ENCODE measurements around the gene DUS3L. TPM values are rescaled to one million over a fixed set of nuclear protein-coding genes. Genes with fewer than 3 reads are reported as not detected.
"Not testable (repeated sequence)": the region's sequence is repeated elsewhere in the genome, so short reads cannot be mapped to it uniquely, and the experiment has no call there.

DUS3L gene
- total RNA-seq, 1 experiment from 2014 or later: 75.4 TPM

DNA sequence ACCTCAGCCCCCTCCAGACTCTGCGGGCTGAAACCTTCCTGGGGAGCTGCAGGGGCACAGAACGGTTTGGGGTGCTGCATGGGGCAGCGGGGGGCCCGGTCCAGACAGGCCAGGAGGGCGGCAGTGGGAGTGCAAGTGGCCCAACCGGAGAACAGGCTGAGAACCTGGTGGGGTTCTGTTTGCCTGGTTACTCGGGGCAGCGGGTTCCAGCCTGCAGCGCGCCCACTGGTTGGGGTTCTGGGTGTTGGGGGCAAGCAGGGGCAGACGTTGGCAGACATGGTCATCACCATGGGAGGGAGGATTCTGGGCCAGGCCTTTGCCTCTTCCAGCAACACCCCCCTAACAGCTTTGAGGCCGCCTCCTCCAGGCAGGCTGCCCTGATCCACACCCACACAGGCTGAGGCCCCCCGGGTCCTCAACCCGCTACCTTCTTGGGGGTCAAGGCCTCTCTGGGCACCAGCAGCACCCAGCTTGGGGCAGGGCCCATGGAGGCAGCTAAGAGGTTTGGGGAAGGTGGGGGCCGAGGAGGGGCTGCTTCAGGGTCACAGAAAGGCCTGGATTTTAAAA, 6.3 kb downstream of the DUS3L start, which contains the start of gene PRR22:
TSS of gene PRR22 (minus strand) at position 166 of the 567 bp plus-strand sequence. CDS start at position 80, 86 bp downstream.
- Histone ChIP-seq H3K4me1 (no peaks in the 10 kb centered on the region), H3K27me3 (replicated peaks; ENCODE audit: control insufficient read depth, insufficient read depth, low read length) (no peaks in the 10 kb centered on the region), H3K4me3 (ENCODE audit: low read depth, low read length) (no peak within 1 kb of the TSS), H3K36me3 (ENCODE audit: control insufficient read depth, insufficient read depth, low read length) (peaks cover 1% of the 10 kb centered on the region; the same call in 1 of the 2 replicates), H3K9me3 (no peaks in the 10 kb centered on the region)
- POLR2A ChIA-PET: no interaction called here
- H3K9me3 Mint-ChIP-seq (ENCODE audit: unreplicated experiment): no peaks in the 10 kb centered on the region
- DNase-seq: no peak
- H3K4me1 Mint-ChIP-seq (ENCODE audit: low read depth, unreplicated experiment): no peaks in the 10 kb centered on the region
- TF ChIP-seq, protein P1, sequence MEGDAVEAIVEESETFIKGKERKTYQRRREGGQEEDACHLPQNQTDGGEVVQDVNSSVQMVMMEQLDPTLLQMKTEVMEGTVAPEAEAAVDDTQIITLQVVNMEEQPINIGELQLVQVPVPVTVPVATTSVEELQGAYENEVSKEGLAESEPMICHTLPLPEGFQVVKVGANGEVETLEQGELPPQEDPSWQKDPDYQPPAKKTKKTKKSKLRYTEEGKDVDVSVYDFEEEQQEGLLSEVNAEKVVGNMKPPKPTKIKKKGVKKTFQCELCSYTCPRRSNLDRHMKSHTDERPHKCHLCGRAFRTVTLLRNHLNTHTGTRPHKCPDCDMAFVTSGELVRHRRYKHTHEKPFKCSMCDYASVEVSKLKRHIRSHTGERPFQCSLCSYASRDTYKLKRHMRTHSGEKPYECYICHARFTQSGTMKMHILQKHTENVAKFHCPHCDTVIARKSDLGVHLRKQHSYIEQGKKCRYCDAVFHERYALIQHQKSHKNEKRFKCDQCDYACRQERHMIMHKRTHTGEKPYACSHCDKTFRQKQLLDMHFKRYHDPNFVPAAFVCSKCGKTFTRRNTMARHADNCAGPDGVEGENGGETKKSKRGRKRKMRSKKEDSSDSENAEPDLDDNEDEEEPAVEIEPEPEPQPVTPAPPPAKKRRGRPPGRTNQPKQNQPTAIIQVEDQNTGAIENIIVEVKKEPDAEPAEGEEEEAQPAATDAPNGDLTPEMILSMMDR (IDR thresholded peaks at IDR 0.05; ENCODE audit: insufficient read depth in 1 of 2, low read depth in 1 of 2, low read length in 1 of 2, severe bottlenecking in 1 of 2, unreplicated experiment in 1 of 2): no peak
- CTCF ChIA-PET: no interaction called here
- no peak within 1 kb of the TSS for H3K27ac Mint-ChIP-seq (ENCODE audit: unreplicated experiment)
- H3K36me3 Mint-ChIP-seq (ENCODE audit: insufficient read depth, unreplicated experiment): peaks cover 48% of the 10 kb centered on the region
- H3K27me3 Mint-ChIP-seq (ENCODE audit: insufficient read depth, unreplicated experiment): no peaks in the 10 kb centered on the region
- no peak within 1 kb of the TSS for H3K4me3 Mint-ChIP-seq (ENCODE audit: unreplicated experiment)
- intact Hi-C loops (cut with micrococcal nuclease; ENCODE audit: unreplicated experiment): no loop called here
- BruUV-seq (replicated peaks): no TSS peak

DNA sequence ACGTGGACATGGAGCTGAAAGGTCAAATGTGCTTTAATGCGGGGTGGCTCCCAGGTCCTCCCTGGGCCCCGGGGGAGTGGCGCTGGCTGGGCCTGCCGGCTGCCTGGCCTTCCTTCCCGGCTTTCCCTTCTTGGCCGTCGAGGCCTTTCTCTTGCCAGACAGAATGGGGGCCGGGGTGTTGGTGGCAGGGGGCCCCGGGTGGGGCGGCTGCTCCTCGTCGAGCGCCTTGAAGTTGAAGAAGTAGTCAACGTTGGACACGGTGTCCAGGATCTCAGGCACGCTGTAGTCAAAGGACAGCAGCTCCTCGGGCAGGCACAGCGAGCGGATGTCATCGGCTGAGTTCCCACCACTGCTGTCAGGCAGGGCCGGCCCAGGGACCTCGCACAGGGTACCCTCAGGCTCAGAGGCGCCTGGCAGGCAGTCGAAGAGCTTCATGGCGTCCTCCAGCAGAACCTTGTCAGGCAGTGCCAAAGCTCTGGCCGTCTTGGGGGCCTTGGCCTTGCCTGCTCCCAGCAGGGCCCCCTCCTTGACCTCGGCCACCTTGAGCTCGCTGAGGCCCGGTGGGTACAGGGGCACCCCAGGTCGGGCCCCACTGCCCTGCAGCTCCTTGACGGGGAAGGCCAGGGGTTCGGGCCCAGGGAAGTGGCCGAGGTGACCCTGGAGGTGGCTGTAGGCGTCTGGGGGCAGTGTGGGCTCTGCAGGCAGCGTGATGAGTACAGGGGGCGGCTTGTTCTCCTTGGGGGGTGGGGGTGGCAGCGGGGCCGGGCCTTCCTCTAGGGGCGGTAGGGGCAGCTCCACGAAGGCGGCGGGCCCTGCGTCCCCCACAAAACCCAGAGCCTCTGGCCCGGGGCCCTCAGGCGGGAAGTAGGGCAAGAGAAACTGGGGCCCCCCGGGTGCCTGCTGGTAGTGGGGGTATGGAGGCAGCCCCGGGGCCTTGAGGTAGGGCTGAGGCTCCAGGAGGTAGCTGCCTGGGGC, 7.7 kb downstream of the DUS3L start:
- no peaks in the 10 kb centered on the region for H3K4me1 ChIP-seq
- H3K27me3 ChIP-seq (replicated peaks; ENCODE audit: control insufficient read depth, insufficient read depth, low read length): no peaks in the 10 kb centered on the region
- H3K36me3 ChIP-seq (ENCODE audit: control insufficient read depth, insufficient read depth, low read length): peaks cover 1% of the 10 kb centered on the region; the same call in 1 of the 2 replicates
- TF ChIP-seq, protein P1 (IDR thresholded peaks at IDR 0.05; ENCODE audit: insufficient read depth in 1 of 2, low read depth in 1 of 2, low read length in 1 of 2, severe bottlenecking in 1 of 2, unreplicated experiment in 1 of 2): no peak
- Mint-ChIP-seq H3K27ac (ENCODE audit: unreplicated experiment) (no peak overlapping the region), H3K9me3 (ENCODE audit: unreplicated experiment) (no peaks in the 10 kb centered on the region), H3K4me1 (ENCODE audit: low read depth, unreplicated experiment) (no peaks in the 10 kb centered on the region), H3K4me3 (ENCODE audit: unreplicated experiment) (no peak overlapping the region), H3K27me3 (ENCODE audit: insufficient read depth, unreplicated experiment) (no peaks in the 10 kb centered on the region), H3K36me3 (ENCODE audit: insufficient read depth, unreplicated experiment) (peaks cover 34% of the 10 kb centered on the region)
- no TSS peak for BruUV-seq (replicated peaks)
- intact Hi-C loops (cut with micrococcal nuclease; ENCODE audit: unreplicated experiment): no loop called here
- no peaks in the 10 kb centered on the region for H3K9me3 ChIP-seq
- no peak overlapping the region for H3K4me3 ChIP-seq (ENCODE audit: low read depth, low read length)
- POLR2A ChIA-PET: no interaction called here
- CTCF ChIA-PET: no interaction called here
- no peak for DNase-seq

DNA sequence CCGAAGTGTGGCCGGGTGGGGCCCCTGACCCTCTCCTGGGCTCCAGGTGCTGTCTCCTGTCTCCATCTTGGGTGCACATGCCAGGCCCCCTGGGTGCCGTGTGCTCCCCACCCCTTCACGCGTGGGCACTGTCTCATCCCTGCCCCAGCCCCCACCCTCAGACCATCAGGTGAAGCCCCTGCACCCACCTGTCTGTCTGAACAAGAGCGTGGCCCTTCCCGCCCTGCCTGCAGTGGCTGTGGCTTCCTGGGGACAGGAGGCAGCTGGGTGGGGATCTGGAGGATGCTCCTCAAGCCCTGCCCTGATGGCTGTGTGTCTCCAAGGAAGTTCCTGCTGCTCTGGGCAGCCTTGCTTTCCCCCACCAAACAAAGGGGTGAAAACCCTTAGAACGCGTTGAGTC, 8.6 kb downstream of the DUS3L start:
- POLR2A ChIA-PET: no interaction called here
- H3K27me3 Mint-ChIP-seq (ENCODE audit: insufficient read depth, unreplicated experiment): no peaks in the 10 kb centered on the region
- intact Hi-C loops (cut with micrococcal nuclease; ENCODE audit: unreplicated experiment): no loop called here
- DNase-seq: no peak
- no peaks in the 10 kb centered on the region; the same call in 1 of the 2 replicates for H3K36me3 ChIP-seq (ENCODE audit: control insufficient read depth, insufficient read depth, low read length)
- no peak overlapping the region for H3K4me3 ChIP-seq (ENCODE audit: low read depth, low read length)
- BruUV-seq (replicated peaks): no TSS peak
- H3K9me3 Mint-ChIP-seq (ENCODE audit: unreplicated experiment): no peaks in the 10 kb centered on the region
- H3K4me1 ChIP-seq: no peaks in the 10 kb centered on the region
- TF ChIP-seq, protein P1 (IDR thresholded peaks at IDR 0.05; ENCODE audit: insufficient read depth in 1 of 2, low read depth in 1 of 2, low read length in 1 of 2, severe bottlenecking in 1 of 2, unreplicated experiment in 1 of 2): no peak
- H3K4me1 Mint-ChIP-seq (ENCODE audit: low read depth, unreplicated experiment): no peaks in the 10 kb centered on the region
- H3K27me3 ChIP-seq (replicated peaks; ENCODE audit: control insufficient read depth, insufficient read depth, low read length): no peaks in the 10 kb centered on the region
- no peaks in the 10 kb centered on the region for H3K9me3 ChIP-seq
- CTCF ChIA-PET: no interaction called here
- no peak overlapping the region for H3K27ac Mint-ChIP-seq (ENCODE audit: unreplicated experiment)
- no peak overlapping the region for H3K4me3 Mint-ChIP-seq (ENCODE audit: unreplicated experiment)
- peaks cover 26% of the 10 kb centered on the region for H3K36me3 Mint-ChIP-seq (ENCODE audit: insufficient read depth, unreplicated experiment)

DNA sequence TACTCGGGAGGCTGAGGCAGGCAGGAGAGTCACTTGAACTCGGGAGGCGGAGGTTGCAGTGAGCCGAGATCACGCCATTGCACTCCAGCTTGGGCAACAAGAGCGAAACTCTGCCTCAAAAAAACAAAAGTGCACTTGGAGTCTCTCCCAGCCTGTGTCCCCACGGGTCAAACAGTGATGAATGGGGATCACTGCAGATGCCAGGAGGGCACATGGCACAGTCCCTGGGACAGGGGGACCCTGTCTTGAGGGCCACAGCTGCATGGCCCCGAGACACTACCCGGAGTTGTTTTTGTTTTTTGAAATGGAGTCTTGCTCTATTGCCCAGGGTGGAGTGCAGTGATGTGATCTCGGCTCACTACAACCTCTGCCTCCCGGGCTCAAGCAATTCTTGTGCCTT, 10.0 kb downstream of the DUS3L start:
- H3K27ac Mint-ChIP-seq (ENCODE audit: unreplicated experiment); H3K27me3 ChIP-seq (replicated peaks; ENCODE audit: control insufficient read depth, insufficient read depth, low read length); H3K4me1 Mint-ChIP-seq (ENCODE audit: low read depth, unreplicated experiment); DNase-seq; H3K9me3 ChIP-seq; H3K4me3 Mint-ChIP-seq (ENCODE audit: unreplicated experiment); intact Hi-C loops (cut with micrococcal nuclease; ENCODE audit: unreplicated experiment); H3K27me3 Mint-ChIP-seq (ENCODE audit: insufficient read depth, unreplicated experiment); H3K9me3 Mint-ChIP-seq (ENCODE audit: unreplicated experiment); H3K36me3 ChIP-seq (ENCODE audit: control insufficient read depth, insufficient read depth, low read length); H3K4me1 ChIP-seq; BruUV-seq (replicated peaks); H3K4me3 ChIP-seq (ENCODE audit: low read depth, low read length); POLR2A ChIA-PET: not testable (repeated sequence)
- peaks cover 12% of the 10 kb centered on the region for H3K36me3 Mint-ChIP-seq (ENCODE audit: insufficient read depth, unreplicated experiment)
- CTCF ChIA-PET: interaction anchor here (1.3 kb wide), 1 partner anchor 23 kb away, joined by 4 read pairs; no protein-coding TSS in a partner anchor

All from Caco-2 (cell line).